Thoracic aorta (tissue), 2 donors: Measurements from ENCODE around the gene KCNIP4. TPM values are rescaled to one million over a fixed set of nuclear protein-coding genes. Genes with fewer than 3 reads are reported as not detected.
"Not testable (repeated sequence)": the region's sequence is repeated elsewhere in the genome, so short reads cannot be mapped to it uniquely, and the experiment has no call there.

Source experiments
- ATAC-seq: fragments of 150-250 bp; one replicate; pipeline ENCODE4 v1.8.0; 2017; ENCODE audit warnings: low read depth; ENCODE audit not compliant: insufficient number of reproducible peaks, low FRiP score
- DNase-seq: peaks from one replicate; pipeline ENCODE4 v3.0.0-alpha.2; 2020; ENCODE audit warnings: low spot score
- H3K27ac ChIP-seq, 2 donors: fragments of 200-600 bp; sonication (generic); 1 replicate in 1 of 2; 2 replicates in 1 of 2; pipeline ENCODE4 v1.5.1; 2016; ENCODE audit warnings: mild to moderate bottlenecking in 2 of 2, moderate library complexity in 2 of 2
- H3K27me3 ChIP-seq: fragments of 200-600 bp; sonication (generic); replicated peaks from 2 replicates; pipeline ENCODE4 v1.6.0; 2016; ENCODE audit warnings: mild to moderate bottlenecking; ENCODE audit not compliant: insufficient read depth
- H3K36me3 ChIP-seq: fragments of 200-600 bp; sonication (generic); one replicate; pipeline ENCODE4 v1.5.1; 2016
- H3K4me1 ChIP-seq, 2 donors: fragments of 200-600 bp; sonication (generic); 1 replicate in 1 of 2; 2 replicates in 1 of 2; pipeline versions ENCODE4 v1.5.1 to v1.6.0; 2016; ENCODE audit warnings: low read depth in 2 of 2, mild to moderate bottlenecking in 1 of 2; ENCODE audit not compliant: control insufficient read depth in 1 of 2
- H3K4me3 ChIP-seq: fragments of 200-600 bp; sonication (generic); 2 replicates; pipeline ENCODE4 v1.5.1; 2016; ENCODE audit warnings: mild to moderate bottlenecking
- H3K9me3 ChIP-seq: fragments of 200-600 bp; sonication (generic); 2 replicates; pipeline ENCODE4 v1.5.1; 2016
- total RNA-seq, 2 donors: library from RNA; depleted of rRNA; stranded (reverse); fragments of >200 nt; gene quantifications; one replicate each; pipeline versions ENCODE4 v1.1.0 to v1.2.3, GENCODE V29; 2016
- TF ChIP-seq, protein P1 (sequence below): fragments of 200-600 bp; sonication (generic); IDR thresholded peaks from one replicate; pipeline ENCODE4 v1.5.1; 2019; ENCODE audit warnings: antibody characterized with exemption

KCNIP4 gene
- not detected for total RNA-seq

DNA sequence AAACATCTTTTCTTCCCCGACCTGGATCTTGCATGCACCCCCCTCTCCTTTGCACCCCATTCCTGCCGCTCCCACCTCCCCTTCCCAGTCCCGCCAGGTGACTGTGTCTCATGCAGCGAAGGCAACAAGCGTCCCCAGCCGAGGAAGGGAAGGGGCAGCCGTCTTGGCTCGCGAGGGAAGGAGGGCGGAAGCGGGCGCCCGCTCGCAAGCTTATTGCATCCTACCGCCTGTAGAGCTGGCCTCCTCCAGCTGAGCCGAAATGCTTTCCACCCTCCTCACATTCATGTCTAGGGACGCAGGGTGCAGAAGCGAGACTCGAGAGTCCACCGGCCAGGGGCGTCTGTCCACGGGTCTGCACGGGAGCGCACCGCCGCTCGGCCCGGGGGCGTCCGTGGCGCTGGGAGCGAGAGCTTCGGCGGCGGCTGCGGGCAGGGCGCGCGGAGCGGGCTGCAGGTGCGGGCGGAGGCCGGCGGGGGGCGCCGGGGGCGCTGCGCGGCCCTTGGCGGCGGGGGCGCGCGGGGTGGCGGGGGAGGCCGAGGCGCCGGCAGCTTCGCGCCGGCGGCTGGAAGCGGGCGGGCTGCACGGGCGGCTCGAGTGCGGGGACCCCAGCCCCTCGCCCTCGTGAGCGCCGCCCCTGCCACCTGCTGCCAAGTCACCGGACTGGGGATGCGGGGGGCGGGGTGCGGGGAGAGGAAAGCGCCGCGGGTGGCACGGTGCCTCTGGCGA, at the start of gene KCNIP4:
TSS of gene KCNIP4 (minus strand) at position 426 of the 726 bp plus-strand sequence.
- Histone ChIP-seq H3K4me3 (no peak within 1 kb of the TSS), H3K27me3 (no peaks in the 10 kb centered on the region), H3K4me1 (no peaks in the 10 kb centered on the region), H3K9me3 (no peaks in the 10 kb centered on the region), H3K36me3 (no peaks in the 10 kb centered on the region), H3K27ac (no peak within 1 kb of the TSS)
- DNase-seq, result no peak
- ATAC-seq, result no peak
- TF ChIP-seq, protein P1, sequence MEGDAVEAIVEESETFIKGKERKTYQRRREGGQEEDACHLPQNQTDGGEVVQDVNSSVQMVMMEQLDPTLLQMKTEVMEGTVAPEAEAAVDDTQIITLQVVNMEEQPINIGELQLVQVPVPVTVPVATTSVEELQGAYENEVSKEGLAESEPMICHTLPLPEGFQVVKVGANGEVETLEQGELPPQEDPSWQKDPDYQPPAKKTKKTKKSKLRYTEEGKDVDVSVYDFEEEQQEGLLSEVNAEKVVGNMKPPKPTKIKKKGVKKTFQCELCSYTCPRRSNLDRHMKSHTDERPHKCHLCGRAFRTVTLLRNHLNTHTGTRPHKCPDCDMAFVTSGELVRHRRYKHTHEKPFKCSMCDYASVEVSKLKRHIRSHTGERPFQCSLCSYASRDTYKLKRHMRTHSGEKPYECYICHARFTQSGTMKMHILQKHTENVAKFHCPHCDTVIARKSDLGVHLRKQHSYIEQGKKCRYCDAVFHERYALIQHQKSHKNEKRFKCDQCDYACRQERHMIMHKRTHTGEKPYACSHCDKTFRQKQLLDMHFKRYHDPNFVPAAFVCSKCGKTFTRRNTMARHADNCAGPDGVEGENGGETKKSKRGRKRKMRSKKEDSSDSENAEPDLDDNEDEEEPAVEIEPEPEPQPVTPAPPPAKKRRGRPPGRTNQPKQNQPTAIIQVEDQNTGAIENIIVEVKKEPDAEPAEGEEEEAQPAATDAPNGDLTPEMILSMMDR, result no peak

DNA sequence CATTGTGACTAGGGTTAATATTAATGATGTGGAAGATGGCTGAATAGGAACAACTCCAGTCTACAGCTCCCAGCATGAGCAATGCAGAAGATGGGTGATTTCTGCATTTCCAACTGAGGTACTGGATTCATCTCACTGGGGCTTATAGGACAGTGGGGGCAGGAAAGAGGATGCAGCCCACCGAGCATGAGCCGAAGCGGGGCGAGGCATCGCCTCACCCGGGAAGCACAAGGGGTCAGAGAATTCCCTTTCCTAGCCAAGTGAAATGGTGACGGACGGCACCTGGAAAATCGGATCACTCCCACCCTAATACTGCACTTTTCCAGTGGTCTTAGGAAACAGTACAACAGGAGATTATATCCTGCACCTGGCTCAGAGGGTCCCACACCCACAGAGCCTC, 48.0 kb upstream of the KCNIP4 start:
- not testable (repeated sequence) for H3K9me3 ChIP-seq, DNase-seq, ATAC-seq, H3K4me1 ChIP-seq, H3K27me3 ChIP-seq, H3K27ac ChIP-seq, H3K4me3 ChIP-seq, H3K36me3 ChIP-seq

DNA sequence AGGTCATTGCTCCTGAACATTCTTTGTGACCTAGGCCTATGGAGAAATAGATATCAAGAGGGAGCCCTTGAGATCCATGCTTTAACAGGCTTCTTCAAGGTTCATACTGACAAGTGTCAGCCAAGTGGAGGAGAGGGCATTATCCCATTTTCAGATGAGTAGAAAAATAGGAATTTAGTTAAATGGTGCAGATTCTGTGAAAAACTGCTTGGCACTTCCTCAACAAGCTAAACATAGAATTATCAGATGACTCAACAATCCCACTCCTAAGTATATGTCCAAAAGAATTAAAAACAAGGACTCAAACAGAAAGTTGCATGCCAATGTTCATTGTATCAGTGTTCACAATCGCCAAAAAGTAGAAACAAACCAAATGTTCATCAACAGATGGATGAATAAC, 43.8 kb upstream of the KCNIP4 start:
- H3K9me3 ChIP-seq, result no peaks in the 10 kb centered on the region
- H3K4me3 ChIP-seq, result no peak overlapping the region
- no peaks in the 10 kb centered on the region for H3K36me3 ChIP-seq
- TF ChIP-seq, protein P1, result no peak
- DNase-seq (no peak), ATAC-seq (no peak)
- H3K27ac ChIP-seq, result no peak overlapping the region
- no peaks in the 10 kb centered on the region for H3K4me1 ChIP-seq
- no peaks in the 10 kb centered on the region for H3K27me3 ChIP-seq

DNA sequence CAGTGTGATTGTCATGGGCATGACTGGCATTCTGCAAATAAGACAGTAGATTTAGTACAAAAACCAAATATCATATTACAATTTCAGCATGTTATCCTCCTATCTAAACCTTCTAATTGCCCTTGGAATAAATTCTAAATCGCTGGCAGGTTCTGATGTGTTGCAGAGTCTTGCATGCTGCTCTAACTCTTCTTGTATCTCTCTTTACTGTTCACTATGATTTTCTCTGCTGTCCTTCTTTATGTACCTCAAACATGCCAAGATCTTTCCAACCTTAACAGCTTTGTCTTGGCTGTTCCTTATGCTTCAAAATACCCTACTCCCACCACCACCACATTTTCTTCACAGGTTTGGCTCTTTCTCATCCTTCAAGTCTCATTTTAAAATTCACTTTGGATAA, 43.0 kb upstream of the KCNIP4 start:
- ATAC-seq, result no peak
- Histone ChIP-seq H3K36me3 (no peaks in the 10 kb centered on the region), H3K27ac (no peak overlapping the region), H3K4me3 (no peak overlapping the region), H3K4me1 (no peaks in the 10 kb centered on the region), H3K9me3 (no peaks in the 10 kb centered on the region), H3K27me3 (no peaks in the 10 kb centered on the region)
- DNase-seq, result no peak
- TF ChIP-seq, protein P1, result no peak

DNA sequence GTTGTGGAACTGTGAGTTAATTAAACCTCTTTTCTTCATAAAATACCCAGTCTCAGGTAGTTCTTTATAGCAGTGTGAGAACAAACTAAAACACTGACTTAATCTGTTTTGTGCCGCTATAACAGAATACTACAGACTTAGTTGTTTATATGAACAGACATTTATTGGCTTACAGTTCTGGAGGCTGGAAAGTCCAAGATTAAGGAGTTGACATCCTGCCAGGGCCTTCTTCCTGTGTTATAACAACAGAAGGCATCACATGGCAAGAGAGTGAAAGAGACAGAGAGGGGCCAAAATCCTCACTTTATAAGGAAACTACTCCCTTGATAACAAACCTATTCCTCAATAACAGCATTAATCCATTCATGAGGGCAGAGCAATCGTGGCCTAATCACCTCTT, 42.5 kb upstream of the KCNIP4 start:
- no peak overlapping the region for H3K4me3 ChIP-seq
- H3K4me1 ChIP-seq, result no peaks in the 10 kb centered on the region
- no peak overlapping the region for H3K27ac ChIP-seq
- no peaks in the 10 kb centered on the region for H3K9me3 ChIP-seq
- no peaks in the 10 kb centered on the region for H3K27me3 ChIP-seq
- H3K36me3 ChIP-seq, result no peaks in the 10 kb centered on the region
- no peak for DNase-seq
- TF ChIP-seq, protein P1, result no peak
- no peak for ATAC-seq

DNA sequence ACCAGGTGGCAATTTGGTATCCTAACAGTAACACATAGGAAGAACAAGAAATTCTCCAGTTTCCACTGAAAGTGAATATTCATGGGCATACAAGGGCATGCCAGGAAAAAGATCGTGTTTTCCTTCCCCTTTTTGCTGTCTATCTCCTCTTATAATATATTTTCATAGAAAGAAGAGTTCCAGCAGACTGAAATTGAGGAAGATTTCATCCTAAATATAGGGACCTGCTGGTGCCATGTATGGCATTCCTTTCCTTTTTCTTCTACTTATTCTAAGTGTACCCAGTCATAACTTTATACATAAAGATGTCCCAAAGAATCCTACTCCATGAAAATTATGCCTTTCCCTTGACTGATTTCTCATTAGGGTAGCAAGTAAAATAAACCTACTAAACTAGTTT, 40.8 kb upstream of the KCNIP4 start:
- no peaks in the 10 kb centered on the region for H3K4me1 ChIP-seq
- no peaks in the 10 kb centered on the region for H3K36me3 ChIP-seq
- no peak for ATAC-seq
- TF ChIP-seq, protein P1, result no peak
- H3K27ac ChIP-seq, result no peak overlapping the region
- H3K4me3 ChIP-seq, result no peak overlapping the region
- no peaks in the 10 kb centered on the region for H3K9me3 ChIP-seq
- H3K27me3 ChIP-seq, result no peaks in the 10 kb centered on the region
- no peak for DNase-seq
